PC-9 (cell line): Measurements from ENCODE around the gene KRTAP25-1. TPM values are rescaled to one million over a fixed set of nuclear protein-coding genes. Genes with fewer than 3 reads are reported as not detected.

Experiments
- BruUV-seq: library from RNA; stranded (reverse); fragments of 400-500 nt; replicated peaks from 2 replicates; lab custom pipeline; 2021; lab: Mats Ljungman, UMichigan
- CTCF ChIA-PET: fragments of 300-600 bp; sonication (Branson Sonifier 250); formaldehyde crosslinking; loops from one replicate; lab custom pipeline; 2022; ENCODE audit warnings: antibody characterized with exemption; lab: Charles Lee
- POLR2A ChIA-PET: fragments of 300-600 bp; sonication (Branson Sonifier 250); formaldehyde crosslinking; loops from one replicate; lab custom pipeline; 2022; ENCODE audit warnings: antibody characterized with exemption; ENCODE audit not compliant: unreplicated experiment; lab: Charles Lee
- DNase-seq, 2 experiments: peaks; one replicate each; pipeline versions ENCODE4 v3.0.0 to v3.0.0-alpha.2; 2015 to 2022; ENCODE audit warnings: mixed read lengths in 1 of 2
- H2AFZ ChIP-seq: fragments of 200-600 bp; sonication (generic); 2 replicates; pipeline ENCODE4 v1.8.1; 2017; ENCODE audit warnings: antibody characterized with exemption
- H3F3A ChIP-seq: fragments of 200-600 bp; sonication (generic); 2 replicates; pipeline ENCODE4 v1.8.1; 2017; ENCODE audit warnings: antibody characterized with exemption, mild to moderate bottlenecking, low read depth; ENCODE audit not compliant: insufficient read depth
- H3K27ac ChIP-seq: fragments of 200-600 bp; sonication (generic); 2 replicates; pipeline ENCODE4 v1.6.1; 2016; ENCODE audit warnings: mixed run types
- H3K27me3 ChIP-seq: fragments of 200-600 bp; sonication (generic); 2 replicates; pipeline ENCODE4 v1.6.1; 2016; ENCODE audit warnings: low read depth, mixed run types; ENCODE audit not compliant: insufficient read depth
- H3K36me3 ChIP-seq: fragments of 200-600 bp; sonication (generic); 2 replicates; pipeline ENCODE4 v1.6.1; 2016; ENCODE audit warnings: low read depth, mixed run types
- H3K4me1 ChIP-seq: fragments of 200-600 bp; sonication (generic); replicated peaks from 2 replicates; pipeline ENCODE4 v1.6.1; 2016; ENCODE audit warnings: mixed run types; ENCODE audit not compliant: insufficient read depth
- H3K4me2 ChIP-seq: fragments of 200-600 bp; sonication (generic); 2 replicates; pipeline ENCODE4 v1.6.1; 2017; ENCODE audit warnings: mixed run types
- H3K4me3 ChIP-seq: fragments of 200-600 bp; sonication (generic); 2 replicates; pipeline ENCODE4 v1.6.1; 2016; ENCODE audit warnings: mixed run types
- H3K79me2 ChIP-seq: fragments of 200-600 bp; sonication (generic); 2 replicates; pipeline ENCODE4 v1.6.1; 2017; ENCODE audit warnings: low read depth, mixed run types
- H3K9me2 ChIP-seq: fragments of 200-600 bp; sonication (generic); 2 replicates; pipeline ENCODE4 v1.8.1; 2017; ENCODE audit warnings: mild to moderate bottlenecking; ENCODE audit not compliant: insufficient read depth
- H3K9me3 ChIP-seq: fragments of 200-600 bp; sonication (generic); 2 replicates; pipeline ENCODE4 v1.8.1; 2016; ENCODE audit warnings: low read depth; ENCODE audit not compliant: insufficient read depth
- H4K20me1 ChIP-seq: fragments of 200-600 bp; sonication (generic); 2 replicates; pipeline ENCODE4 v1.8.1; 2017; ENCODE audit not compliant: insufficient read depth
- EZH2 ChIP-seq: fragments of 200-600 bp; sonication (generic); IDR thresholded peaks from 2 replicates; pipeline ENCODE4 v1.8.0; 2017; ENCODE audit warnings: antibody characterized with exemption, low read depth
- intact Hi-C: fragments of 100-400 bp; cut with micrococcal nuclease; formaldehyde crosslinking; loops from one replicate; pipeline ENCODE4 v1.10.0; 2022; ENCODE audit not compliant: unreplicated experiment
- total RNA-seq: library from RNA; stranded (reverse); gene quantifications from 2 replicates; pipeline ENCODE4 v1.2.3, GENCODE V29; 2021
- TF ChIP-seq, protein P1 (sequence below): fragments of 200-600 bp; sonication (generic); conservative IDR thresholded peaks from 2 replicates; pipeline ENCODE4 v1.6.1; 2017; ENCODE audit warnings: mixed run types, antibody characterized with exemption, mild to moderate bottlenecking, moderate library complexity

KRTAP25-1 gene
- total RNA-seq, 1 experiment from 2014 or later = not detected

DNA sequence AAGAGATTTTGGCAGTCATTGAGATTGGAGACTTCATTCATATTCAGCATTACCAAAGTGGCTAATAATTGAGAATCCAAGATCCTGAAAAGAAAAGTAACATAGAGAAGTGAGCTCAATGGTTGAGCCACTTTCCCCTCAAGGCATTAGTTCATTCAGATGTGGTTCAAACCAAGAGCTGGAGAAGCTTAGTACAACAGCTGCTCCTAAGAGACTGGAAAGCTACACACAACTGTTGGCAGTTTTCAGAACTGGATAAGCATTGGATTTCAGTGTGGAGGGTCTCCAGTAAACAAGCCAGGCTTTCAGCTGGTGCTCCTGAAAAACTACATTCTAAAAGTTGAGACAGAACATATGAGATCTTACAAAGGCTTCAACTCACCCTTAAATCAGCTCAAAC, 44.3 kb downstream of the KRTAP25-1 start:
- Histone ChIP-seq H4K20me1 (no peaks in the 10 kb centered on the region), H3K4me1 (0 out of 2 replicates have a peak, but pooled peaks cover 4% of the 10 kb centered on the region), H3K36me3 (no peaks in the 10 kb centered on the region), H3K27me3 (no peaks in the 10 kb centered on the region), H3K4me2 (no peak overlapping the region), H3K9me3 (no peaks in the 10 kb centered on the region), H3K79me2 (no peaks in the 10 kb centered on the region), H3K9me2 (no peaks in the 10 kb centered on the region), H3K27ac (no peak overlapping the region), H3F3A (peaks cover 7% of the 10 kb centered on the region; the same call in 1 of the 2 replicates), H3K4me3 (no peak overlapping the region), H2AFZ (no peak overlapping the region)
- DNase-seq = no peak
- ChIA-PET CTCF (interaction anchor here (0.6 kb wide), 1 partner anchor 13 kb away, joined by 3 read pairs; no protein-coding TSS in a partner anchor), POLR2A (no interaction called here)
- no peak for TF ChIP-seq EZH2
- TF ChIP-seq, protein P1, sequence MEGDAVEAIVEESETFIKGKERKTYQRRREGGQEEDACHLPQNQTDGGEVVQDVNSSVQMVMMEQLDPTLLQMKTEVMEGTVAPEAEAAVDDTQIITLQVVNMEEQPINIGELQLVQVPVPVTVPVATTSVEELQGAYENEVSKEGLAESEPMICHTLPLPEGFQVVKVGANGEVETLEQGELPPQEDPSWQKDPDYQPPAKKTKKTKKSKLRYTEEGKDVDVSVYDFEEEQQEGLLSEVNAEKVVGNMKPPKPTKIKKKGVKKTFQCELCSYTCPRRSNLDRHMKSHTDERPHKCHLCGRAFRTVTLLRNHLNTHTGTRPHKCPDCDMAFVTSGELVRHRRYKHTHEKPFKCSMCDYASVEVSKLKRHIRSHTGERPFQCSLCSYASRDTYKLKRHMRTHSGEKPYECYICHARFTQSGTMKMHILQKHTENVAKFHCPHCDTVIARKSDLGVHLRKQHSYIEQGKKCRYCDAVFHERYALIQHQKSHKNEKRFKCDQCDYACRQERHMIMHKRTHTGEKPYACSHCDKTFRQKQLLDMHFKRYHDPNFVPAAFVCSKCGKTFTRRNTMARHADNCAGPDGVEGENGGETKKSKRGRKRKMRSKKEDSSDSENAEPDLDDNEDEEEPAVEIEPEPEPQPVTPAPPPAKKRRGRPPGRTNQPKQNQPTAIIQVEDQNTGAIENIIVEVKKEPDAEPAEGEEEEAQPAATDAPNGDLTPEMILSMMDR = no peak
- no TSS peak for BruUV-seq
- intact Hi-C loops = no loop called here

DNA sequence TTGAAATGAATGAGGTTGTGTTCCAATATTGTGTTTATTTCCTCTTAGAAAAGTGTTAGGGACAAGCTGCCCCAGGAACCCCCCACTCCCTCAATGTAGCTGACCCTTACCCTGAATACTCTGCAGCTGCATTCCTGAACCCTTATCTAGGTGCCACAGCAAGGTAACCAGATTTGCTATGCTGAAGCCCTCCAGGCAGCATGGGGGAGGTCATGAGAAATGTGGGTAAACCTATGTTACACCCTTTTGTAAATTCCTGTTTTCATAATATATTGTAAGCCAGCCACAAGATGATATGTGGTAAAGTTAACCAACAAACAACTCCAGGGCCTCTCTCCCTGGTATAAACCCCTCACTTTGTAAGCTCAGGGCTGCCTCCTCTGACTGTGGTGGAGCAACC, 45.6 kb downstream of the KRTAP25-1 start:
- ChIA-PET POLR2A (no interaction called here), CTCF (no interaction called here)
- H3K79me2 ChIP-seq = no peaks in the 10 kb centered on the region
- no peaks in the 10 kb centered on the region for H4K20me1 ChIP-seq
- no peak overlapping the region for H3K4me2 ChIP-seq
- H3K9me3 ChIP-seq = no peaks in the 10 kb centered on the region
- peaks cover 7% of the 10 kb centered on the region; the same call in 1 of the 2 replicates for H3F3A ChIP-seq
- H3K27me3 ChIP-seq = no peaks in the 10 kb centered on the region
- peak overlapping the region; percentile 23; the same call in 1 of the 2 replicates for H3K27ac ChIP-seq
- H3K4me3 ChIP-seq = no peak overlapping the region
- BruUV-seq = no TSS peak
- H2AFZ ChIP-seq = 0 out of 2 replicates have a peak overlapping the region, but pooled peaks have one; percentile 11
- peak in 1 of 2 experiments; percentile 39 for DNase-seq
- no peak for TF ChIP-seq EZH2
- TF ChIP-seq, protein P1 = no peak
- H3K9me2 ChIP-seq = no peaks in the 10 kb centered on the region
- H3K36me3 ChIP-seq = no peaks in the 10 kb centered on the region
- H3K4me1 ChIP-seq = 0 out of 2 replicates have a peak, but pooled peaks cover 4% of the 10 kb centered on the region
- intact Hi-C loops = no loop called here

DNA sequence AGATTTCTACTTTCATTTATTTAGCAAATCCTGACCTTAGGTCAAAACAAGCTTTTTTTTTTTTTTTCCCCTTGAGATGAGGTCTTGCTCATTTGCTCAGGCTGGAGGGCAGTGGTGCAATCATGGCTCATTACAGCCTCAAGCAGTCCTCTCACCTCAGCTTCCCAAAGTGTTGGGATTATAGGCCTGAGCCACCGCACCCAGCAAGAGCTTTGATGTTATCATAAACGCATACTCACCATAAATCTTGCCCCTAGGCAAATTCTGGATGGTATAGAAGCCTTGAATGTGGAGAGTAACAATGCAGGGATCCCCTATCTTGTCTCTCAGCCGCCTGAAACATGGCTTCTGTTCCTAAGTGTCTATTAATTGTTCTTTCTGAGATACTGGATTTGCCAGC, 48.7 kb downstream of the KRTAP25-1 start:
- ChIA-PET CTCF (no interaction called here), POLR2A (no interaction called here)
- no peak overlapping the region for H3K27ac ChIP-seq
- BruUV-seq = no TSS peak
- TF ChIP-seq EZH2 = no peak
- TF ChIP-seq, protein P1 = no peak
- H4K20me1 ChIP-seq = no peaks in the 10 kb centered on the region
- H2AFZ ChIP-seq = no peak overlapping the region; the same call in 1 of the 2 replicates
- peaks cover 7% of the 10 kb centered on the region for H3F3A ChIP-seq
- no peak overlapping the region for H3K4me3 ChIP-seq
- no peak overlapping the region for H3K4me2 ChIP-seq
- H3K79me2 ChIP-seq = no peaks in the 10 kb centered on the region
- intact Hi-C loops = no loop called here
- no peaks in the 10 kb centered on the region for H3K36me3 ChIP-seq
- H3K4me1 ChIP-seq = peaks cover 8% of the 10 kb centered on the region
- peak in 1 of 2 experiments; percentile 54 for DNase-seq
- H3K9me3 ChIP-seq = no peaks in the 10 kb centered on the region
- H3K9me2 ChIP-seq = no peaks in the 10 kb centered on the region
- H3K27me3 ChIP-seq = no peaks in the 10 kb centered on the region

Other genes with a start within 250 kb of the KRTAP25-1 start
- gene CLDN17, start 122.7 kb downstream of the KRTAP25-1 start, total RNA-seq = not detected in 2 replicates
- 0.55 and 1.2 TPM in 2 replicates for gene CLDN8, start 73.4 kb downstream of the KRTAP25-1 start, total RNA-seq
- gene KRTAP24-1, start 6.6 kb downstream of the KRTAP25-1 start, total RNA-seq = not detected in 2 replicates
- gene KRTAP26-1, start 30.8 kb upstream of the KRTAP25-1 start, total RNA-seq = not detected in 2 replicates
- gene KRTAP27-1, start 48.2 kb upstream of the KRTAP25-1 start, total RNA-seq = not detected in 2 replicates
- not detected in 2 replicates for gene KRTAP23-1, start 59.1 kb upstream of the KRTAP25-1 start, total RNA-seq
- gene KRTAP13-2, start 82.8 kb upstream of the KRTAP25-1 start, total RNA-seq = not detected in 2 replicates
- not detected in 2 replicates for gene KRTAP13-1, start 106.5 kb upstream of the KRTAP25-1 start, total RNA-seq
- gene KRTAP13-3, start 136.4 kb upstream of the KRTAP25-1 start, total RNA-seq = not detected in 2 replicates
- gene KRTAP13-4, start 140.7 kb upstream of the KRTAP25-1 start, total RNA-seq = not detected in 2 replicates
- not detected in 2 replicates for gene KRTAP15-1, start 150.8 kb upstream of the KRTAP25-1 start, total RNA-seq
- gene KRTAP19-1, start 190.9 kb upstream of the KRTAP25-1 start, total RNA-seq = not detected in 2 replicates
- gene KRTAP19-2, start 197.9 kb upstream of the KRTAP25-1 start, total RNA-seq = not detected in 2 replicates
- not detected in 2 replicates for gene KRTAP19-3, start 202.5 kb upstream of the KRTAP25-1 start, total RNA-seq
- not detected in 2 replicates for gene KRTAP19-4, start 207.7 kb upstream of the KRTAP25-1 start, total RNA-seq
- not detected in 2 replicates for gene KRTAP19-5, start 212.6 kb upstream of the KRTAP25-1 start, total RNA-seq